SJCRH30 (cell line): ENCODE results near the gene RFLNA. TPM values are rescaled to one million over a fixed set of nuclear protein-coding genes. Genes with fewer than 3 reads are reported as not detected.

ENCODE experiments used
- DNase-seq, 2 experiments: peaks; one replicate each; pipeline ENCODE4 v3.0.0-alpha.2; 2015 to 2020
- H3K27ac ChIP-seq: fragments of 250-450 bp; sonication (Bioruptor Pico); 2 replicates; pipeline ENCODE4 v1.5.1; 2020; ENCODE audit warnings: mild to moderate bottlenecking, moderate library complexity
- H3K27me3 ChIP-seq: fragments of 250-450 bp; sonication (Bioruptor Pico); 2 replicates; pipeline ENCODE4 v1.5.1; 2020; ENCODE audit warnings: mild to moderate bottlenecking, moderate library complexity
- H3K36me3 ChIP-seq: fragments of 250-450 bp; sonication (Bioruptor Pico); 2 replicates; pipeline ENCODE4 v1.5.1; 2020; ENCODE audit warnings: mild to moderate bottlenecking, moderate library complexity
- H3K4me1 ChIP-seq: fragments of 250-450 bp; sonication (Bioruptor Pico); 2 replicates; pipeline ENCODE4 v1.5.1; 2020; ENCODE audit warnings: mild to moderate bottlenecking, moderate library complexity
- H3K4me3 ChIP-seq: fragments of 250-450 bp; sonication (Bioruptor Pico); 2 replicates; pipeline ENCODE4 v1.5.1; 2020; ENCODE audit warnings: mild to moderate bottlenecking, moderate library complexity
- H3K9me3 ChIP-seq: fragments of 250-450 bp; sonication (Bioruptor Pico); replicated peaks from 2 replicates; pipeline ENCODE4 v1.5.1; 2020; ENCODE audit warnings: mild to moderate bottlenecking, moderate library complexity
- total RNA-seq: library from RNA; depleted of rRNA; stranded (reverse); fragments of >200 nt; shearing (Covaris generic); gene quantifications from 2 replicates; pipeline ENCODE4 v1.2.3, GENCODE V29; 2014

The RFLNA gene
- total RNA-seq, 1 experiment from 2014 or later, result 56.4 TPM

DNA sequence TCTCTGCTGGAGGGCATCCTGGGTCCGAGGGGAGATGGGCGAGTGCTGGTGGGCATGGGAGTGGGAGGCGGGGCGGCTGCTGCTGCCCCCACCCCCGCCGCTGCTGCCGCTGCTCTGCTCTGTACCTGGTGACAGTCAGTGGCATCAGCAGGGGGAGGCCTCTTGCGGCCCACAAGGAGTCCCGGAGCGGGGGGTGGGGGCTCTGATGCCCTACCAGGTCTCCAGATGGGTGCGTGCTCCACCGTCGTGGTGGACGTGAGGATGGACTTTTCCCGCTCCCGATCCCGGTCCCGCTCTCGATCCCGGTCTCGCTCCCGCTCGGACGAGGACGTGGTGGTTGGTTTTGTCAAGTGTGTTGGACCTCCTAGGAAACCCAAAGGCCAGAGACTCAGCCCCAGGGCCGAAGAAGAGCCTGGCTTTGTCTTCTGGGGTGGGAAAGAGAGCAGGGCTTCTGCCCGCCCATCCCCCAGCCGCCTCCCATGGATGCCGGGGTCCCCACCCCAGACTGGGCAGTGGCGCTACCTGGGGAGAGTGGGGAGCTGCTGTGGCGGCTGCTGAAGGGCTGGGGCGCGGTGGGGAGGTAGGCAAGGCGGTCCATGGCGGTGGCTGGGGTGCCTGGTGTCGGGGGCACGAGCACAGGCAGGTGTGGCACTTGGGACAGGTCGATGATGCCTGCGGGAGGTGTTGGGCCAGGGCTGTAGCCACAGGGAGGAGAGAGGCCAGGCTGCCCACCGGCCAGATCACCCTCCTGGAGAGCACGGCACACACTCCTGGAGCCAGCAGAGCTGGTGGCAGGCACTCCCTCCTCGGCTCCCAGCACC, 45.4 kb downstream of the RFLNA start:
- peaks cover 70% of the 10 kb centered on the region for H3K36me3 ChIP-seq

GRCh38 chr12:124341645-124342069, 46.8 kb downstream of the RFLNA start:
- Histone ChIP-seq H3K27ac (no peak overlapping the region), H3K4me1 (no peaks in the 10 kb centered on the region), H3K36me3 (peaks cover 70% of the 10 kb centered on the region), H3K9me3 (no peaks in the 10 kb centered on the region), H3K27me3 (no peaks in the 10 kb centered on the region), H3K4me3 (no peak overlapping the region)
- DNase-seq, result no peak

More for the DNA sequence above, 45.4 kb downstream of the RFLNA start:
- H3K27ac ChIP-seq, result no peak overlapping the region
- no peaks in the 10 kb centered on the region for H3K27me3 ChIP-seq
- no peaks in the 10 kb centered on the region for H3K4me1 ChIP-seq
- DNase-seq, result no peak
- no peaks in the 10 kb centered on the region for H3K9me3 ChIP-seq
- H3K4me3 ChIP-seq, result no peak overlapping the region

DNA sequence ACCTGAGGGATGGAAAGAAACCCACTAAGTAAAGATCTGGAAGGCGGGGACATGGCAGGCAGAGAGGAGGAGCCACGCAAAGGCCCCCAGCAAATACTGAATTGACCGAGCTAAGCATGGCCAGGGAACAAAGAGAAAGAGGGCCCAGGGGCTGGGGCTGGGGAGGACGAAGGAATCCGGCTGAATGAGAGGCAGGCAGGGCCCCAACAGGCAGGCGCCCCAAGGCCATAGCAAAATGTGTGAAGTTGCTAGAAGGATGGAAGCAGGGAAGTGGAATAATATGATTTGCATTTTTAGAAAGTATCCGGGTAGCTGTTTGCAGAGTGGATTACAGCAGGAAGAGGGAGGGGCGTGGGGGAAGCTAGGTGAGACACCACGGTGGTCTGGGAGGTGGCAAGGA, 49.1 kb downstream of the RFLNA start:
- no peak overlapping the region for H3K4me3 ChIP-seq
- peaks cover 84% of the 10 kb centered on the region for H3K36me3 ChIP-seq

GRCh38 chr12:124344526-124344925, 49.6 kb downstream of the RFLNA start:
- H3K4me1 ChIP-seq, result no peaks in the 10 kb centered on the region
- no peak overlapping the region for H3K4me3 ChIP-seq
- no peaks in the 10 kb centered on the region for H3K9me3 ChIP-seq
- peaks cover 85% of the 10 kb centered on the region for H3K36me3 ChIP-seq
- no peaks in the 10 kb centered on the region for H3K27me3 ChIP-seq
- H3K27ac ChIP-seq, result no peak overlapping the region
- DNase-seq, result no peak

More for the DNA sequence above, 49.1 kb downstream of the RFLNA start:
- Histone ChIP-seq H3K9me3 (no peaks in the 10 kb centered on the region), H3K4me1 (no peaks in the 10 kb centered on the region), H3K27ac (no peak overlapping the region), H3K27me3 (no peaks in the 10 kb centered on the region)
- no peak for DNase-seq

- Histone ChIP-seq H3K9me3 (no peaks in the 10 kb centered on the region), H3K27me3 (no peaks in the 10 kb centered on the region), H3K36me3 (peaks cover 87% of the 10 kb centered on the region), H3K4me3 (no peak overlapping the region), H3K27ac (no peak overlapping the region), H3K4me1 (no peaks in the 10 kb centered on the region)
- no peak for DNase-seq
Measured at GRCh38 chr12:124345795-124346194, 50.9 kb downstream of the RFLNA start.

DNA sequence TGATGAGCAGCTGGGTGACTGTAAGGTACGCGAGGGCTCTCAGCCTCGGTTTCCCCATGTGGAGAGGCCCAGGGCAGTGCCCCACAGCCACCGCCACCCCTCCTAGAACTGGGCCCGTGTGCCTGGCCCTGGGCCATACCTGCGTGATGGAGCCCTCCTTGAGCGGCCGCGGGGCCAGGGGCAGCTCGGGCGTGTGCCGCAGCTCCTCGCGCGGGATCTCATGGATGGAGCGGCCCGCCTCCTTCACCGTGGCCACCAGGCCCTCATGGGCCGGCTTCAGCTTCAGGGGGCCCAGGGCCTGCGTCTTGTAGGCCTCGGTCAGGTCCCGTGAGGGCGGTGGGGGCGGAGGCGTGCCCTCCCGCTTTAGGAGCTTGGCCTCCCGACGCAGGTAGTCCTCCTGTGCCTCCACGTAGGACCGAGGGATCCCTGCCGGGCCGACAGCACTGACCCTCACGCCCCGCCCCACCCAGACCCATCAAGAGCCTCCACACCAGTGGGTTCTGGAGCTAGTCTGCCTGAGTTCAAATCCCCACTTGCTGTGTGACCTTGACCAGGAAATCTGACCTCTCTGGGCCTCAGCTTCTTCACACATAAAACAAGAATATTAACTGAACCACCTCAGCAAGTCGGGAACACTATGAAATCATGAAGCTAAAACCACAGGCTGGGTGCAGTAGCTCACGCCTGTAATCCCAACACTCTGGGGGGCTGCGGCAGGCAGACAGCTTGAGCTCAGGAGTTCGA, 51.7 kb downstream of the RFLNA start:
- Histone ChIP-seq H3K4me3 (no peak overlapping the region), H3K36me3 (peaks cover 90% of the 10 kb centered on the region)

GRCh38 chr12:124347335-124347734, 52.4 kb downstream of the RFLNA start:
- peaks cover 91% of the 10 kb centered on the region for H3K36me3 ChIP-seq
- H3K9me3 ChIP-seq, result no peaks in the 10 kb centered on the region
- H3K27me3 ChIP-seq, result no peaks in the 10 kb centered on the region
- DNase-seq, result no peak
- H3K4me1 ChIP-seq, result no peaks in the 10 kb centered on the region
- H3K4me3 ChIP-seq, result no peak overlapping the region
- H3K27ac ChIP-seq, result no peak overlapping the region

More for the DNA sequence above, 51.7 kb downstream of the RFLNA start:
- Histone ChIP-seq H3K4me1 (no peaks in the 10 kb centered on the region), H3K27ac (no peak overlapping the region), H3K9me3 (no peaks in the 10 kb centered on the region), H3K27me3 (no peaks in the 10 kb centered on the region)
- no peak for DNase-seq

DNA sequence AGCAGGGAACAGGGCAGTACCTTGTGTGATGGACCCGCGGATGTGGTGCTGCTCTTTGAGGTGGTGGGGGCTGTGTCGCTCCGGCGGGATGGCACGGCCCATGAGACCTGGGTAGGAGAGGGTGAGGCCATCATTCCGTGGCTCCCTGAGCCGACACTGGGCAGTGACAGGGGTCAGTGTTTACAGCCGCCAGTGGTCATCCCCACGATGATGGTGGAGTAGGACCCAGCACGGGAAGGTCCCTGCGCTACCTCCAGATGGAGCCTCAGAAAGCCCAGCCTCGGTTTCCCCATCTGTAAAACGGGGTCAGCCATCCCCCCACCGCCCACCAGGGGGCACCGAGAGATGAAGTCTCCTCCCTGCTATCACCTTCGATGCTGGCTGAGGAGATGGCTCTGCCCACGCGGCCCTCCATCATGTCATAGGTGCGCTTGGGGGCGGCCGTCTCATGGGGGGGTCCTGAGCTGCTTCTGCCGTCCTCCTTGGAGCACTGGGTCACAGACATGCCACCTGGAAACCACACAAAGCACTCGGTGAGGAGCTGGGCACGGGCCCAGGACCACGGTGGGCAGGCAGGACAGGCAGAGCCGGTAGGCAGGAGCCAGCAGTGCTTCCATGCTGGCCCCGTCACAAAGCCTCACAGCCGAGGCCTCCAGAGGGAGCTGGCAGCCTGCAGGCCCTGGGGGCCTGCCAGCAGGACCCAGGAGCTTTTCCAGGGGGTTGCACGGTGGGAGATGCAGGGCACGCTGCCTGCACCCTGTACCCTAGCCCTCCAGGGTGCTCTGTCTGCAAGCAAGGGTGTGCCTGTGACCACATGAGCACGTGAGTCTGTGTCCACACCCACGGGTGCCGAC, 53.1 kb downstream of the RFLNA start:
- peaks cover 91% of the 10 kb centered on the region for H3K36me3 ChIP-seq
- no peak overlapping the region for H3K27ac ChIP-seq
- H3K9me3 ChIP-seq, result no peaks in the 10 kb centered on the region
- DNase-seq, result peak in 1 of 2 experiments; percentile 35
- no peak overlapping the region for H3K4me3 ChIP-seq
- H3K27me3 ChIP-seq, result no peaks in the 10 kb centered on the region
- H3K4me1 ChIP-seq, result no peaks in the 10 kb centered on the region

DNA sequence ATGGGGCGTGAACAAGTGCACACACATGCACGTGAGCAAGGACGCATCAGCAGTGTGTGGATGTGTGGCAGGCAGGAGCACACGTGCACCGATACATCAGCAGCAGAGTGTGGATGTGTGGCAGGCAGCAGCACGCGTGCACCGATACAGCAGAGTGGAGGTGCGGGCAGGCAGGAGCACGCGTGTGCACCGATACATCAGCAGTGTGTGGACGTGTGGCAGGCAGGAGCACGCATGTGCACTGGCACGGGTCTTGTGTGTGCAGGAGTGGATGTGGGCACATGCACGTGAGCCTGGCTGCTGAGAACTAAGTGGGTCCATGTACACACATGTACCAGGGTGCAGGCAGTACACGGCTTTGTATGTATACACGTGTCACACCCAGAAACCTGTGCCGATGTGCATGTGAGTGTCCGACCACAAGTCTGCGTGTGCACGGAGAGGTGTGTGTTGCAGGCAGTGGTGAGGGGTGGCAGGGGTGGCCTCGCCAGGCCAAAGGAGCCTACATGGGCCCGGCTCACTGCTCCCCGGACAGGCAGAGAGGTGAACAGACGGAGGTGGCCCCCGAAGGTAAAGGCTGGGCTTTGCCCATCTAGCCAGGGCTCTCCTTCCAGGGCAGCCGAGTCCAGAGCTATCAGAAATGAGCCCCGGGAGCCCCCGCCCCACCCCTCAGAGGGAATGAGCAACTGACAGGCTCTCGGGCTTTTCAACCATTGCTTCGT, 53.9 kb downstream of the RFLNA start:
- no peaks in the 10 kb centered on the region for H3K4me1 ChIP-seq
- peaks cover 92% of the 10 kb centered on the region for H3K36me3 ChIP-seq
- no peak overlapping the region for H3K4me3 ChIP-seq
- no peak overlapping the region for H3K27ac ChIP-seq
- no peak for DNase-seq
- no peaks in the 10 kb centered on the region for H3K27me3 ChIP-seq
- H3K9me3 ChIP-seq, result no peaks in the 10 kb centered on the region

- Histone ChIP-seq H3K27ac (no peak overlapping the region), H3K4me3 (no peak overlapping the region), H3K4me1 (no peaks in the 10 kb centered on the region), H3K9me3 (no peaks in the 10 kb centered on the region), H3K27me3 (no peaks in the 10 kb centered on the region), H3K36me3 (peaks cover 91% of the 10 kb centered on the region)
- DNase-seq, result no peak
Measured at GRCh38 chr12:124350491-124350890, 55.6 kb downstream of the RFLNA start.

GRCh38 chr12:124351422-124351821, 56.5 kb downstream of the RFLNA start:
- Histone ChIP-seq H3K27ac (no peak overlapping the region), H3K36me3 (peaks cover 90% of the 10 kb centered on the region), H3K4me3 (no peak overlapping the region), H3K9me3 (no peaks in the 10 kb centered on the region), H3K27me3 (no peaks in the 10 kb centered on the region), H3K4me1 (no peaks in the 10 kb centered on the region)
- no peak for DNase-seq

DNA sequence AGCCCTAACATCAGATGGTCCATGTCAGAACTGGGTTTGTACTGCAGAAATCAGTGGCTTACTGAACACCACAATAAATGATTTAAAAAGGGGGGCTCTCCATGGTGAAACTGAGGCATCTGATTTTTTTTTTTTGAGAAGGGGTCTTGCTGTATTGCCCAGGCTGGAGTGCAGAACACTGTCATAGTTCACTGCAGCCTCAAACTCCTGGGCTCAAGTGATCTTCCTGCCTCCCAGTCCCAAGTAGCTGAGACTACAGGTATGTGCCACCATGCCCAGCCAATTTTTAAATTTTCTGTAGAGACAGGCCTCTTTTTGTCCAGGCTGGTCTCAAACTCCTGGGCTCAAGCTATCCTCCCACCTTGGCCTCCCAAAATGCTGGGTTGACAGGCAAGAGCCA, 57.4 kb downstream of the RFLNA start:
- Histone ChIP-seq H3K36me3 (peaks cover 88% of the 10 kb centered on the region), H3K4me1 (no peaks in the 10 kb centered on the region)

DNA sequence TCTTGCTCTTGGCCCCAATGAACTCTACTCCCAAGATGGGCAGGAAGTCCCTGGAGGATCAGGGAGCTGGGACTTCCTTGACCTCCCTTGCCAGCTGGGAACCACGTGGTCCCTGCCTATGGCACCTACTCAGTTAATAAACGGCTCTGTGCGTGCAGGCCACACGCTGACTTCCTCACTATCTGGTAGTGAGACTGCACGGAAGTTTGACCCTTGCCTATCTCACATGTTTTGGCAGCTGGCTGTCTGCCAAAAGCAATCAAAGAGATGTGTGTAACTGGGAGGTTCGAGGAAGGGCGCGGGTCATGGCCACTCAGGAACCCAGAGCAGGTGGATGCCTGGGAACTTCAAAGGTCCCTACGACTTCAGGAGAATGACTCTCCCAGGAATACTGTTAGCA, 57.9 kb downstream of the RFLNA start:
- H3K9me3 ChIP-seq, result no peaks in the 10 kb centered on the region
- peaks cover 86% of the 10 kb centered on the region for H3K36me3 ChIP-seq
- no peak overlapping the region for H3K27ac ChIP-seq
- no peak overlapping the region for H3K4me3 ChIP-seq
- DNase-seq, result no peak
- no peaks in the 10 kb centered on the region for H3K4me1 ChIP-seq
- H3K27me3 ChIP-seq, result no peaks in the 10 kb centered on the region

More for the DNA sequence above, 57.4 kb downstream of the RFLNA start:
- Histone ChIP-seq H3K9me3 (no peaks in the 10 kb centered on the region), H3K27me3 (no peaks in the 10 kb centered on the region), H3K27ac (no peak overlapping the region), H3K4me3 (no peak overlapping the region)
- no peak for DNase-seq

- Histone ChIP-seq H3K36me3 (peaks cover 87% of the 10 kb centered on the region), H3K27ac (no peak overlapping the region), H3K9me3 (no peaks in the 10 kb centered on the region), H3K4me1 (no peaks in the 10 kb centered on the region; the same call in 1 of the 2 replicates), H3K27me3 (no peaks in the 10 kb centered on the region), H3K4me3 (no peak overlapping the region)
- no peak for DNase-seq
Measured at GRCh38 chr12:124354400-124354799, 59.5 kb downstream of the RFLNA start.
